Smooth muscle cell (in vitro differentiated cells): Measurements from ENCODE around the gene ZNF649. TPM values are rescaled to one million over a fixed set of nuclear protein-coding genes. Genes with fewer than 3 reads are reported as not detected.
A peak's percentile ranks its signal among the peaks of the same experiment; 100 is the strongest.

Source experiments
- DNase-seq: peaks from one replicate; lab custom pipeline; 2025; ENCODE audit not compliant: unreplicated experiment; lab: John Stamatoyannopoulos, UW
- H2AFZ ChIP-seq: fragments of 200-600 bp; sonication (generic); 2 replicates; pipeline ENCODE4 v1.6.0; 2016; ENCODE audit warnings: antibody characterized with exemption, low read depth, mild to moderate bottlenecking
- H3F3A ChIP-seq: fragments of 200-600 bp; sonication (generic); 2 replicates; pipeline ENCODE4 v1.6.0; 2017; ENCODE audit warnings: antibody characterized with exemption, low read depth
- H3K27ac ChIP-seq: fragments of 200-600 bp; sonication (generic); 2 replicates; pipeline ENCODE4 v1.5.1; 2016; ENCODE audit warnings: low read depth, mild to moderate bottlenecking
- H3K27me3 ChIP-seq: fragments of 200-600 bp; sonication (generic); 2 replicates; pipeline ENCODE4 v1.6.1; 2016; ENCODE audit warnings: low read depth, mild to moderate bottlenecking
- H3K36me3 ChIP-seq: fragments of 200-600 bp; sonication (generic); 2 replicates; pipeline ENCODE4 v1.5.1; 2016; ENCODE audit warnings: low read depth
- H3K4me1 ChIP-seq: fragments of 200-600 bp; sonication (generic); 2 replicates; pipeline ENCODE4 v1.5.1; 2016; ENCODE audit warnings: low read depth
- H3K4me2 ChIP-seq: fragments of 200-600 bp; sonication (generic); 2 replicates; pipeline ENCODE4 v1.6.0; 2016; ENCODE audit warnings: mild to moderate bottlenecking
- H3K4me3 ChIP-seq: fragments of 200-600 bp; sonication (generic); 2 replicates; pipeline ENCODE4 v1.5.1; 2016; ENCODE audit warnings: mild to moderate bottlenecking
- H3K79me2 ChIP-seq: fragments of 200-600 bp; sonication (generic); 2 replicates; pipeline ENCODE4 v1.6.0; 2016; ENCODE audit warnings: low read depth, mild to moderate bottlenecking
- H3K9ac ChIP-seq: fragments of 200-600 bp; sonication (generic); 2 replicates; pipeline ENCODE4 v1.6.0; 2016; ENCODE audit warnings: low read depth
- H3K9me3 ChIP-seq: fragments of 200-600 bp; sonication (generic); replicated peaks from 2 replicates; pipeline ENCODE4 v1.5.1; 2016; ENCODE audit warnings: low read depth
- H4K20me1 ChIP-seq: fragments of 200-600 bp; sonication (generic); 2 replicates; pipeline ENCODE4 v1.6.0; 2016; ENCODE audit warnings: low read depth
- WGBS: methylation state at CpG from one replicate; pipeline ENCODE4 v1.1.7; 2016; ENCODE audit warnings: low lambda C conversion rate; 5-methylcytosine and 5-hydroxymethylcytosine counted together
- polyA plus RNA-seq: library from polyadenylated mRNA; unstranded; fragments of >200 nt; fragmentation: Nextera tagmentation; extraction: Ambion mirVana; gene quantifications from 2 replicates; pipeline ENCODE4 v1.2.1, GENCODE V29; 2016
- total RNA-seq: library from RNA; depleted of rRNA; stranded (reverse); fragments of >200 nt; gene quantifications from 2 replicates; pipeline ENCODE4 v1.2.3, GENCODE V29; 2014
- TF ChIP-seq, protein P1 (sequence below): fragments of 200-600 bp; sonication (generic); IDR thresholded peaks from 2 replicates; pipeline ENCODE4 v1.5.1; 2017; ENCODE audit warnings: borderline replicate concordance, mild to moderate bottlenecking, antibody characterized with exemption; ENCODE audit not compliant: insufficient read depth, poor library complexity, severe bottlenecking

The ZNF649 gene
- total and polyA plus RNA-seq, 2 experiments from 2014 or later = 3.2 to 8.7 TPM

GRCh38 chr19:51905206-51905605 lies 389 bp upstream of the ZNF649 start:
- H3K79me2 ChIP-seq = peaks cover 40% of the 10 kb centered on the region
- no peaks in the 10 kb centered on the region for H4K20me1 ChIP-seq
- peak overlapping the region; percentile 95 for H2AFZ ChIP-seq
- no peaks in the 10 kb centered on the region for H3K27me3 ChIP-seq
- WGBS = 38% methylated on average over 3 of the region's 3 CpGs
- TF ChIP-seq, protein P1, sequence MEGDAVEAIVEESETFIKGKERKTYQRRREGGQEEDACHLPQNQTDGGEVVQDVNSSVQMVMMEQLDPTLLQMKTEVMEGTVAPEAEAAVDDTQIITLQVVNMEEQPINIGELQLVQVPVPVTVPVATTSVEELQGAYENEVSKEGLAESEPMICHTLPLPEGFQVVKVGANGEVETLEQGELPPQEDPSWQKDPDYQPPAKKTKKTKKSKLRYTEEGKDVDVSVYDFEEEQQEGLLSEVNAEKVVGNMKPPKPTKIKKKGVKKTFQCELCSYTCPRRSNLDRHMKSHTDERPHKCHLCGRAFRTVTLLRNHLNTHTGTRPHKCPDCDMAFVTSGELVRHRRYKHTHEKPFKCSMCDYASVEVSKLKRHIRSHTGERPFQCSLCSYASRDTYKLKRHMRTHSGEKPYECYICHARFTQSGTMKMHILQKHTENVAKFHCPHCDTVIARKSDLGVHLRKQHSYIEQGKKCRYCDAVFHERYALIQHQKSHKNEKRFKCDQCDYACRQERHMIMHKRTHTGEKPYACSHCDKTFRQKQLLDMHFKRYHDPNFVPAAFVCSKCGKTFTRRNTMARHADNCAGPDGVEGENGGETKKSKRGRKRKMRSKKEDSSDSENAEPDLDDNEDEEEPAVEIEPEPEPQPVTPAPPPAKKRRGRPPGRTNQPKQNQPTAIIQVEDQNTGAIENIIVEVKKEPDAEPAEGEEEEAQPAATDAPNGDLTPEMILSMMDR = no peak
- H3F3A ChIP-seq = no peaks in the 10 kb centered on the region
- H3K4me3 ChIP-seq = peak overlapping the region; percentile 87
- no peak for DNase-seq
- H3K27ac ChIP-seq = no peak overlapping the region
- no peaks in the 10 kb centered on the region for H3K36me3 ChIP-seq
- no peaks in the 10 kb centered on the region for H3K4me1 ChIP-seq
- H3K4me2 ChIP-seq = peak overlapping the region; percentile 86
- H3K9ac ChIP-seq = no peak overlapping the region
- peaks cover 8% of the 10 kb centered on the region for H3K9me3 ChIP-seq

- DNase-seq = no peak
- TF ChIP-seq, protein P1 = no peak
- Histone ChIP-seq H2AFZ (no peak overlapping the region), H3K27ac (no peak overlapping the region), H3F3A (no peaks in the 10 kb centered on the region), H3K27me3 (no peaks in the 10 kb centered on the region), H3K9me3 (peaks cover 18% of the 10 kb centered on the region), H3K9ac (no peak overlapping the region), H3K79me2 (peaks cover 47% of the 10 kb centered on the region), H3K36me3 (peaks cover 16% of the 10 kb centered on the region), H4K20me1 (no peaks in the 10 kb centered on the region), H3K4me2 (peak overlapping the region; percentile 86), H3K4me3 (peak overlapping the region; percentile 87), H3K4me1 (no peaks in the 10 kb centered on the region)
- 86% methylated on average over 8 of the region's 8 CpGs for WGBS
Observed at GRCh38 chr19:51903192-51903591, 1.6 kb downstream of the ZNF649 start.

- H3K4me1 ChIP-seq = no peaks in the 10 kb centered on the region
- no peak overlapping the region for H2AFZ ChIP-seq
- no peak for DNase-seq
- H3K27ac ChIP-seq = no peak overlapping the region
- no peak overlapping the region for H3K4me2 ChIP-seq
- no peaks in the 10 kb centered on the region for H3F3A ChIP-seq
- no peaks in the 10 kb centered on the region for H3K27me3 ChIP-seq
- WGBS = 94% methylated on average over 4 of the region's 4 CpGs
- peaks cover 20% of the 10 kb centered on the region for H3K9me3 ChIP-seq
- H3K4me3 ChIP-seq = no peak overlapping the region
- peaks cover 47% of the 10 kb centered on the region for H3K79me2 ChIP-seq
- TF ChIP-seq, protein P1 = no peak
- peaks cover 28% of the 10 kb centered on the region for H3K36me3 ChIP-seq
- H3K9ac ChIP-seq = no peak overlapping the region
- no peaks in the 10 kb centered on the region for H4K20me1 ChIP-seq
Observed at GRCh38 chr19:51901860-51902259, 3.0 kb downstream of the ZNF649 start.

- no peak overlapping the region for H3K27ac ChIP-seq
- H3K79me2 ChIP-seq = no peaks in the 10 kb centered on the region
- no peaks in the 10 kb centered on the region for H3K27me3 ChIP-seq
- WGBS = 97% methylated on average over 10 of the region's 10 CpGs
- no peak overlapping the region for H3K4me2 ChIP-seq
- H3K9ac ChIP-seq = no peak overlapping the region
- H2AFZ ChIP-seq = no peak overlapping the region
- TF ChIP-seq, protein P1 = no peak
- H3K4me3 ChIP-seq = peak overlapping the region; percentile 2
- H3K36me3 ChIP-seq = peaks cover 79% of the 10 kb centered on the region
- H3K9me3 ChIP-seq = peaks cover 55% of the 10 kb centered on the region
- DNase-seq = no peak
- H3F3A ChIP-seq = no peaks in the 10 kb centered on the region
- no peaks in the 10 kb centered on the region for H4K20me1 ChIP-seq
- no peaks in the 10 kb centered on the region for H3K4me1 ChIP-seq
Observed at GRCh38 chr19:51891193-51891747, 13.5 kb downstream of the ZNF649 start.
